ENCODE measurements around the gene THSD4. TPM values are rescaled to one million over a fixed set of nuclear protein-coding genes. Genes with fewer than 3 reads are reported as not detected.
A peak's percentile ranks its signal among the peaks of the same experiment; 100 is the strongest.
"Not testable (repeated sequence)": the region's sequence is repeated elsewhere in the genome, so short reads cannot be mapped to it uniquely, and the experiment has no call there.

THSD4 gene
- total RNA-seq, 1 donor, result 15.6 TPM

GRCh38 chr15:71397377-71397776, 282.1 kb downstream of the THSD4 start:
- no peak overlapping the region for H2AFZ ChIP-seq (ENCODE audit: low read length)
- H3K27me3 ChIP-seq (ENCODE audit: insufficient read depth, low read length), result no peaks in the 10 kb centered on the region
- peaks cover 5% of the 10 kb centered on the region for H3K9me3 ChIP-seq (ENCODE audit: low read depth, low read length)
- no peak overlapping the region for H3K4me3 ChIP-seq (ENCODE audit: insufficient read depth, low read length)
- TF ChIP-seq CTCF (IDR thresholded peaks at IDR 0.05; ENCODE audit: extremely low read depth, low read depth, low read length), result no peak
- H4K20me1 ChIP-seq (ENCODE audit: insufficient read depth, low read length), result no peaks in the 10 kb centered on the region
- no peak for DNase-seq (ENCODE audit: insufficient read length, low spot score, missing footprints)
- H3K79me2 ChIP-seq (ENCODE audit: insufficient read depth, low read length), result no peaks in the 10 kb centered on the region
- H3K4me1 ChIP-seq (ENCODE audit: insufficient read depth, low read length), result no peaks in the 10 kb centered on the region
- H3K36me3 ChIP-seq (ENCODE audit: insufficient read depth, low read length), result no peaks in the 10 kb centered on the region
- H3K27ac ChIP-seq (ENCODE audit: low read depth, low read length), result no peak overlapping the region
- H3K4me2 ChIP-seq (ENCODE audit: insufficient read depth, low read length), result no peak overlapping the region

- no peak for DNase-seq (ENCODE audit: insufficient read length, low spot score, missing footprints)
- no peaks in the 10 kb centered on the region for H3K79me2 ChIP-seq (ENCODE audit: insufficient read depth, low read length)
Measured at GRCh38 chr15:71400294-71400693, 285.0 kb downstream of the THSD4 start.

GRCh38 chr15:71401728-71402127, 286.5 kb downstream of the THSD4 start:
- H3K27ac ChIP-seq (ENCODE audit: low read depth, low read length); H3K36me3 ChIP-seq (ENCODE audit: insufficient read depth, low read length); H3K9me3 ChIP-seq (ENCODE audit: low read depth, low read length); H3K27me3 ChIP-seq (ENCODE audit: insufficient read depth, low read length); H4K20me1 ChIP-seq (ENCODE audit: insufficient read depth, low read length); H3K4me1 ChIP-seq (ENCODE audit: insufficient read depth, low read length); H3K4me2 ChIP-seq (ENCODE audit: insufficient read depth, low read length); H2AFZ ChIP-seq (ENCODE audit: low read length); H3K4me3 ChIP-seq (ENCODE audit: insufficient read depth, low read length); H3K79me2 ChIP-seq (ENCODE audit: insufficient read depth, low read length); DNase-seq (ENCODE audit: insufficient read length, low spot score, missing footprints): not testable (repeated sequence)

More at GRCh38 chr15:71400294-71400693, 285.0 kb downstream of the THSD4 start:
- Histone ChIP-seq H3K36me3 (ENCODE audit: insufficient read depth, low read length) (no peaks in the 10 kb centered on the region), H4K20me1 (ENCODE audit: insufficient read depth, low read length) (no peaks in the 10 kb centered on the region), H3K27me3 (ENCODE audit: insufficient read depth, low read length) (no peaks in the 10 kb centered on the region), H3K9me3 (ENCODE audit: low read depth, low read length) (peaks cover 5% of the 10 kb centered on the region), H3K4me2 (ENCODE audit: insufficient read depth, low read length) (no peak overlapping the region), H2AFZ (ENCODE audit: low read length) (no peak overlapping the region), H3K4me3 (ENCODE audit: insufficient read depth, low read length) (no peak overlapping the region), H3K27ac (ENCODE audit: low read depth, low read length) (no peak overlapping the region), H3K4me1 (ENCODE audit: insufficient read depth, low read length) (no peaks in the 10 kb centered on the region)
- no peak for TF ChIP-seq CTCF (IDR thresholded peaks at IDR 0.05; ENCODE audit: extremely low read depth, low read depth, low read length)

- TF ChIP-seq CTCF (IDR thresholded peaks at IDR 0.05; ENCODE audit: extremely low read depth, low read depth, low read length), result no peak
- no peaks in the 10 kb centered on the region for H3K27me3 ChIP-seq (ENCODE audit: insufficient read depth, low read length)
Measured at GRCh38 chr15:71409541-71409940, 294.3 kb downstream of the THSD4 start.

More at GRCh38 chr15:71409541-71409940, 294.3 kb downstream of the THSD4 start:
- Histone ChIP-seq H3K4me1 (ENCODE audit: insufficient read depth, low read length) (peaks cover 12% of the 10 kb centered on the region), H3K4me3 (ENCODE audit: insufficient read depth, low read length) (no peak overlapping the region), H3K27ac (ENCODE audit: low read depth, low read length) (no peak overlapping the region), H2AFZ (ENCODE audit: low read length) (peak overlapping the region; percentile 61), H4K20me1 (ENCODE audit: insufficient read depth, low read length) (no peaks in the 10 kb centered on the region), H3K79me2 (ENCODE audit: insufficient read depth, low read length) (no peaks in the 10 kb centered on the region), H3K36me3 (ENCODE audit: insufficient read depth, low read length) (no peaks in the 10 kb centered on the region), H3K4me2 (ENCODE audit: insufficient read depth, low read length) (no peak overlapping the region), H3K9me3 (ENCODE audit: low read depth, low read length) (no peaks in the 10 kb centered on the region)
- no peak for DNase-seq (ENCODE audit: insufficient read length, low spot score, missing footprints)
